ELR (cell line): ENCODE measurements around the gene LARP1.
A peak's percentile ranks its signal among the peaks of the same experiment; 100 is the strongest.

Experiments used
- DNase-seq: peaks from one replicate; pipeline ENCODE4 v3.0.0-alpha.2; 2015; ENCODE audit warnings: low read depth

LARP1 gene

GRCh38 chr5:154858297-154858971 is 103.3 kb downstream of the LARP1 start, which contains the start of gene CNOT8:
TSS of gene CNOT8 (plus strand) at chr5:154858627. CDS start at chr5:154863279, 4,652 bp downstream.
- DNase-seq, result peak; percentile 98

DNA sequence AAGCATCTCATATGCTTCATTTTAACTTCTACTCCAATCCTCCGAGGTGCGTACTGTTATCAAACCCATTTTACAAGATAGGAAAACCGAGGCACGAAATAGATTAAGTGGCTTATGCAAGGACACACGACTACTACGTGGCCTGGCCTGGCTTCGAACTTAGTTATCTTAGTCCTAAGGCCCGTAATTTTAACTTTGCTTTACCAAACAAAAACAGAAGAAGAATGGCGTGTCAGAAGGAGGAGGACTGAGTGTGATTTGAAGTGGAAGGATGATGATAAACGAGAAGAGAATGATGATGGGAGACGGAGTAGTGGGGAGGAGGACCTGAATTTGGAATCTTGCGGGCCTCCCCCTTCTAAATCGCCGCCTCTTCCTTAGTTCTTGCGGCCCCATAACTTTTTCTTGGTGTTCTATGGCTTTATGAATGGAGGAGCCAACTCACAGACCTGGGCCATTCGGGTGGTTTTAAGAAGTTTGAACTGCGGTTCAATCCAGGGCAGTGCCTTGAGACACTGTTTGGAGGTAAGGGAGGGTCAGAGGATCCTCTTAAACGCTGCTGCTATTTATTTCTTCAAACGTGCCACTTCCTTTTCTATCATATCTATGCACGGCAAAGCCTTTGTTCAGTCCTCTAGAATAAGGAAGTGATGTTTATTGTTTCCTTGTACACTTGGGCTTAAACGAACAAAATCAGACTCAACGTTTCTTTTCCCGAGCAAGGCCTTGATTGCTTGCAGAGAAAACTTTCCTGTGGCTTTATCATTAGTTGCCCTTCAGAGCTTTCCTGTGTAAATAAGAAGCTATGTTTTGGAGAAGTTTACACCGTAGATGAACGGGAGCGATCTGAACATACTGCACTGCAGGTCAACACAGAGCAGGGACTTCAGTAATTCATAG is 104.0 kb downstream of the LARP1 start:
- peak; percentile 40 for DNase-seq

DNA sequence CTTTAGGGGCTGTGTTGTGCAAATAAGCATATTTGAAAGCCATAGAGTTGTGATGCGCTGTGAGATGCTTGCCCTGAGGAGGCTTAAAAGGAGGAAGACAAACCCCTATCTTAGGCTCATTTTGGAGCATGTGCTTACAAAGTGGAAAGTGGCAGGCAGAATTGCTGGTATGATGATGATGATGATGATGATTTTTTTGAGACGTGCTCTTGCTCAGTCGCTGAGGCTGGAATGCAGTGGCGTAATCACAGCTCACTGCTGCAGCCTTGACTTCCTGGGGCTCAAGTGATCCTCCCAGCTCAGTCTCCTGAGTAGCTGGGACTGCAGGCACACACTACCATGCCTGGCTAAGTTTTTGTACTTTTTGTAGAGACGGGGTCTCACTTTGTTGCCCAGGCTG is 104.9 kb downstream of the LARP1 start:
- DNase-seq, result peak; percentile 76

- no peak for DNase-seq
Measured at GRCh38 chr5:154860765-154861164, 105.6 kb downstream of the LARP1 start.

- no peak for DNase-seq
Measured at GRCh38 chr5:154861946-154862345, 106.8 kb downstream of the LARP1 start.

DNA sequence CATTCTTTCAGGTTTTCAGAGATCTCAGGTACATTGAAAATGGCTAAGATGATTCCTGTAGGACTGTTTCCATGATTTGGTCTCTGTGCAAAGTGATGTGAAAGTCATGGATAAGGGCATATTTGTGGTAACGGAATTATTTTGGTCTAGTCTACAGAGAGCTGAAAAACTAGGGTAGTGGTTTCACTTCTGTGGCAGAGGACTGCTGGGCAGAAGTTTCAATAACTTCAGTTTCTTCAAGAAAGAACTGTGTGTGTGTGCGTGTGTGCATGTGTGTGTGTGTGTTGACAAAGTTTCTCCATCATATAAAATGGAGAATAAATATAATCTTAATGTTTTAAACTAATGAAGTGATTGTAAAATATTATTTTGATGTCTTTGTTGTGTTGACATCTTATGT is 107.6 kb downstream of the LARP1 start:
- no peak for DNase-seq

DNA sequence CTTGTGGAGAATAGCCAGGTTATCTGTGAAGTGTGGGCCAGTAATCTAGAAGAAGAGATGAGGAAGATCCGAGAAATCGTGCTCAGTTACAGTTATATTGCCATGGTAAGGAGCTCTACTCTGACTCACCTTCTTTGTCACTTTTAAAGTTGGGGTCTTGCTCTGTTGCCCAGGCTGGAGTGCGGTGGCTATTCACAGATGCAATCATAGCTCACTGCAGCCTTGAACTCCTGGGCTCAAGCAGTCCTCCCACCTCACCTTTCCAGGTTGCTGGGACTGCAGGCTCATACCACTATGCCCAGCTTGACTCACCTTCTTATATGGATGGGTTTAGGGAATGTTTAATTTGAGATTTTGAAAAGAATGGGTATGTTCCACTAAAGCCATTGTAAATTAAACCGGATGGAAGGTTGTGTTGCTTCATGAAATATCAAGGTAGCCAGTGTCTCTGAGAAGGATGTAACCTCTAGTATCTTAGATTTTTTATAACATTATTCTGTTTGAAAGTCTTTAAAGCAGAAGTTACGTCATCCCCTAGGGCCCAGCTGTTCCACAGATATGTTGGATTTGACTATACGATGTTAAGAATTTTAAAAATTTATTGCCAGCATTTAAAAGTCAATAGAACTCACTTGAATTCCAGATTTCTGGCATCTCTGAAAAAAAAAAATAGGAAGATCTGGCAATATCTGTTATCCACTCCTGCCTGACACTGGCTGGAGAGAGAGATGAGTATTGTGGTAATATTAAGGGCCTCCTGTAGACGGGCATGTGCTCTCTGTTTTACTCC is 108.3 kb downstream of the LARP1 start:
- no peak for DNase-seq

GRCh38 chr5:154865466-154866184 is 110.4 kb downstream of the LARP1 start:
- no peak for DNase-seq

DNA sequence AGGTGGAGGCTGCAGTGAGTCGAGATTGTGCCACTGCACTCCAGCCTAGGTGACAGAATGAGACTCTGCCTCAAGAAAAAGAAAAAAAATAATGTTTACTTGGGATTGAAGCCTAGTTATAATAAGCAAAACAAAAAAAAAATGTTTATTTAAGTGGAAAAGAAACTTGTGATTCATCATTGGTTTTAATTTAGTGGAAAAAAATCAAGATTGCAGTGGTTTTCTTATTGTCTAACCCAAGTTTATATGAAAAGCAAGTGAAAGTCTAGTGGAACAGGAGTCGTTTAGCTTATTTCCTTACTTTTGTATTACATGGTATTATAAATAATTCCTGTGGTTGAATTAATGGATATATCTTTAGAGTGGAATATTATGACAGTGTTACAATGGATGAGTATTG is 111.7 kb downstream of the LARP1 start:
- DNase-seq, result no peak
